ENCODE measurements around the gene AIFM3. TPM values are rescaled to one million over a fixed set of nuclear protein-coding genes. Genes with fewer than 3 reads are reported as not detected.

The AIFM3 gene
- total RNA-seq, 1 experiment from 2014 or later: 7.4 TPM

GRCh38 chr22:20920881-20921203 is 46.2 kb upstream of the AIFM3 start:
- Histone ChIP-seq H4K20me1 (ENCODE audit: insufficient read depth) (peaks cover 65% of the 10 kb centered on the region), H3F3A (ENCODE audit: insufficient read depth, low read depth) (peaks cover 7% of the 10 kb centered on the region; the same call in 1 of the 2 replicates), H3K27me3 (ENCODE audit: insufficient read depth, low read depth) (no peaks in the 10 kb centered on the region), H3K27ac (peak overlapping the region; percentile 29), H3K36me3 (ENCODE audit: low read depth) (no peaks in the 10 kb centered on the region), H3K79me2 (ENCODE audit: low read depth) (peaks cover 86% of the 10 kb centered on the region), H3K9me2 (ENCODE audit: insufficient read depth) (no peaks in the 10 kb centered on the region), H3K4me3 (peak overlapping the region; percentile 93; the same call in 1 of the 2 replicates), H2AFZ (no peak overlapping the region), H3K4me1 (replicated peaks; ENCODE audit: insufficient read depth) (peaks cover 26% of the 10 kb centered on the region), H3K4me2 (peak overlapping the region; percentile 95), H3K9me3 (ENCODE audit: insufficient read depth, low read depth) (no peaks in the 10 kb centered on the region)
- intact Hi-C loops (cut with micrococcal nuclease; ENCODE audit: unreplicated experiment): no loop called here
- TF ChIP-seq EZH2 (IDR thresholded peaks at IDR 0.05; ENCODE audit: low read depth) (no peak), CTCF (conservative IDR thresholded peaks at IDR 0.05) (no peak)
- ChIA-PET CTCF (interaction anchor here (0.6 kb wide), 1 partner anchor 80 kb away, joined by 4 read pairs; no protein-coding TSS in a partner anchor), POLR2A (ENCODE audit: unreplicated experiment) (no interaction called here)
- BruUV-seq (replicated peaks): no TSS peak
- DNase-seq: no peak

- peaks cover 20% of the 10 kb centered on the region for H3K4me1 ChIP-seq (replicated peaks; ENCODE audit: insufficient read depth)
- H3K79me2 ChIP-seq (ENCODE audit: low read depth): peaks cover 98% of the 10 kb centered on the region
- intact Hi-C loops (cut with micrococcal nuclease; ENCODE audit: unreplicated experiment): no loop called here
- BruUV-seq (replicated peaks): no TSS peak
- no peak overlapping the region for H3K27ac ChIP-seq
- no peak overlapping the region for H2AFZ ChIP-seq
- no peaks in the 10 kb centered on the region for H3K36me3 ChIP-seq (ENCODE audit: low read depth)
- no peaks in the 10 kb centered on the region for H3F3A ChIP-seq (ENCODE audit: insufficient read depth, low read depth)
- TF ChIP-seq EZH2 (IDR thresholded peaks at IDR 0.05; ENCODE audit: low read depth): no peak
- TF ChIP-seq CTCF (conservative IDR thresholded peaks at IDR 0.05): no peak
- peak overlapping the region; percentile 46 for H3K4me2 ChIP-seq
- no peaks in the 10 kb centered on the region for H3K9me2 ChIP-seq (ENCODE audit: insufficient read depth)
- DNase-seq: no peak
- no peak overlapping the region for H3K4me3 ChIP-seq
- ChIA-PET CTCF (no interaction called here), POLR2A (ENCODE audit: unreplicated experiment) (interaction anchor here (0.6 to 0.7 kb wide), 2 partner anchors 29 to 30 kb away, joined by 5 to 10 read pairs; no protein-coding TSS in a partner anchor)
- peaks cover 74% of the 10 kb centered on the region for H4K20me1 ChIP-seq (ENCODE audit: insufficient read depth)
- H3K27me3 ChIP-seq (ENCODE audit: insufficient read depth, low read depth): no peaks in the 10 kb centered on the region
- H3K9me3 ChIP-seq (ENCODE audit: insufficient read depth, low read depth): no peaks in the 10 kb centered on the region
Measured at GRCh38 chr22:20922141-20922751, 44.8 kb upstream of the AIFM3 start.

- Histone ChIP-seq H3K4me3 (no peak overlapping the region), H3K9me2 (ENCODE audit: insufficient read depth) (no peaks in the 10 kb centered on the region), H3K27me3 (ENCODE audit: insufficient read depth, low read depth) (no peaks in the 10 kb centered on the region), H3K4me1 (replicated peaks; ENCODE audit: insufficient read depth) (peaks cover 9% of the 10 kb centered on the region; the same call in 1 of the 2 replicates), H3K27ac (no peak overlapping the region), H3K36me3 (ENCODE audit: low read depth) (no peaks in the 10 kb centered on the region), H3F3A (ENCODE audit: insufficient read depth, low read depth) (no peaks in the 10 kb centered on the region), H3K4me2 (no peak overlapping the region), H3K9me3 (ENCODE audit: insufficient read depth, low read depth) (no peaks in the 10 kb centered on the region), H2AFZ (no peak overlapping the region), H4K20me1 (ENCODE audit: insufficient read depth) (peaks cover 84% of the 10 kb centered on the region), H3K79me2 (ENCODE audit: low read depth) (peaks cover 97% of the 10 kb centered on the region)
- CTCF ChIA-PET: no interaction called here
- no TSS peak for BruUV-seq (replicated peaks)
- TF ChIP-seq EZH2 (IDR thresholded peaks at IDR 0.05; ENCODE audit: low read depth): no peak
- TF ChIP-seq CTCF (conservative IDR thresholded peaks at IDR 0.05): no peak
- DNase-seq: no peak
- intact Hi-C loops (cut with micrococcal nuclease; ENCODE audit: unreplicated experiment): no loop called here
- POLR2A ChIA-PET (ENCODE audit: unreplicated experiment): no interaction called here
Measured at GRCh38 chr22:20926243-20926642, 40.8 kb upstream of the AIFM3 start.

Measured in PC-9 (cell line).